ENCODE data around the gene MRTFB.

The MRTFB gene

GRCh38 chr16:14244196-14245010, 173.3 kb downstream of the MRTFB start:
- Histone ChIP-seq H2AK5ac (ENCODE audit: low read length) (no peak overlapping the region), H3K79me1 (ENCODE audit: low read length) (no peaks in the 10 kb centered on the region), H4K8ac (ENCODE audit: low read depth, low read length) (no peak overlapping the region), H4K5ac (ENCODE audit: low read length) (no peak overlapping the region), H3K23ac (ENCODE audit: low read length) (no peak overlapping the region), H3K18ac (ENCODE audit: low read length) (no peak overlapping the region), H3K4me1 (ENCODE audit: control insufficient read depth, low read depth, low read length) (no peaks in the 10 kb centered on the region), H3K27me3 (ENCODE audit: insufficient read depth, low read length, poor library complexity) (no peaks in the 10 kb centered on the region), H3K56ac (ENCODE audit: low read length) (no peak overlapping the region), H3K4me3 (ENCODE audit: low read length) (no peak overlapping the region), H3K36me3 (ENCODE audit: control insufficient read depth, insufficient read depth, low read length) (peaks cover 16% of the 10 kb centered on the region), H3K27ac (ENCODE audit: low read depth, low read length) (no peak overlapping the region), H3K4me2 (ENCODE audit: low read length) (no peak overlapping the region), H3K9ac (ENCODE audit: low read length) (no peak overlapping the region), H2BK120ac (ENCODE audit: low read depth, low read length) (no peak overlapping the region), H2BK15ac (replicated peaks; ENCODE audit: low read depth) (no peak overlapping the region), H3K4ac (ENCODE audit: low read depth, low read length) (no peak overlapping the region), H3K79me2 (ENCODE audit: control insufficient read depth, insufficient read depth, low read length) (no peaks in the 10 kb centered on the region), H2BK5ac (ENCODE audit: low read length) (no peak overlapping the region)
- DNase-seq: no peak
- no CpG with 5 or more reads among the region's 4 CpGs for WGBS (ENCODE audit: extremely low coverage, insufficient coverage, low lambda C conversion rate)

GRCh38 chr16:14248791-14249190, 177.7 kb downstream of the MRTFB start:
- H2AK5ac ChIP-seq (ENCODE audit: low read length): no peak overlapping the region
- H2BK5ac ChIP-seq (ENCODE audit: low read length): no peak overlapping the region
- no peak overlapping the region for H2BK15ac ChIP-seq (replicated peaks; ENCODE audit: low read depth)
- no peak overlapping the region for H4K8ac ChIP-seq (ENCODE audit: low read depth, low read length)
- H3K4ac ChIP-seq (ENCODE audit: low read depth, low read length): no peak overlapping the region
- H3K56ac ChIP-seq (ENCODE audit: low read length): no peak overlapping the region
- no CpG with 5 or more reads among the region's 5 CpGs for WGBS (ENCODE audit: extremely low coverage, insufficient coverage, low lambda C conversion rate)
- no peak overlapping the region for H2BK120ac ChIP-seq (ENCODE audit: low read depth, low read length)
- H3K23ac ChIP-seq (ENCODE audit: low read length): no peak overlapping the region
- H3K4me1 ChIP-seq (ENCODE audit: control insufficient read depth, low read depth, low read length): no peaks in the 10 kb centered on the region
- H3K36me3 ChIP-seq (ENCODE audit: control insufficient read depth, insufficient read depth, low read length): peaks cover 22% of the 10 kb centered on the region
- H3K18ac ChIP-seq (ENCODE audit: low read length): no peak overlapping the region
- no peaks in the 10 kb centered on the region for H3K27me3 ChIP-seq (ENCODE audit: insufficient read depth, low read length, poor library complexity)
- no peaks in the 10 kb centered on the region for H3K79me1 ChIP-seq (ENCODE audit: low read length)
- H4K5ac ChIP-seq (ENCODE audit: low read length): no peak overlapping the region
- H3K4me3 ChIP-seq (ENCODE audit: low read length): no peak overlapping the region
- no peak overlapping the region for H3K27ac ChIP-seq (ENCODE audit: low read depth, low read length)
- H3K4me2 ChIP-seq (ENCODE audit: low read length): no peak overlapping the region
- H3K79me2 ChIP-seq (ENCODE audit: control insufficient read depth, insufficient read depth, low read length): no peaks in the 10 kb centered on the region
- H3K9ac ChIP-seq (ENCODE audit: low read length): no peak overlapping the region
- no peak for DNase-seq

GRCh38 chr16:14249291-14250032, 178.3 kb downstream of the MRTFB start:
- Histone ChIP-seq H2BK15ac (replicated peaks; ENCODE audit: low read depth) (no peak overlapping the region), H2BK120ac (ENCODE audit: low read depth, low read length) (no peak overlapping the region), H3K4ac (ENCODE audit: low read depth, low read length) (no peak overlapping the region), H3K18ac (ENCODE audit: low read length) (no peak overlapping the region), H3K36me3 (ENCODE audit: control insufficient read depth, insufficient read depth, low read length) (peaks cover 22% of the 10 kb centered on the region), H2AK5ac (ENCODE audit: low read length) (no peak overlapping the region), H4K5ac (ENCODE audit: low read length) (no peak overlapping the region), H3K4me2 (ENCODE audit: low read length) (no peak overlapping the region), H3K27me3 (ENCODE audit: insufficient read depth, low read length, poor library complexity) (no peaks in the 10 kb centered on the region), H3K56ac (ENCODE audit: low read length) (no peak overlapping the region), H3K27ac (ENCODE audit: low read depth, low read length) (no peak overlapping the region), H3K23ac (ENCODE audit: low read length) (no peak overlapping the region), H3K9ac (ENCODE audit: low read length) (no peak overlapping the region), H3K4me1 (ENCODE audit: control insufficient read depth, low read depth, low read length) (no peaks in the 10 kb centered on the region), H3K4me3 (ENCODE audit: low read length) (no peak overlapping the region), H4K8ac (ENCODE audit: low read depth, low read length) (no peak overlapping the region), H3K79me1 (ENCODE audit: low read length) (no peaks in the 10 kb centered on the region), H2BK5ac (ENCODE audit: low read length) (no peak overlapping the region), H3K79me2 (ENCODE audit: control insufficient read depth, insufficient read depth, low read length) (no peaks in the 10 kb centered on the region)
- no CpG with 5 or more reads among the region's 7 CpGs for WGBS (ENCODE audit: extremely low coverage, insufficient coverage, low lambda C conversion rate)
- peak; percentile 42 for DNase-seq

GRCh38 chr16:14251419-14251818, 180.3 kb downstream of the MRTFB start:
- Histone ChIP-seq H3K18ac (ENCODE audit: low read length) (no peak overlapping the region), H2AK5ac (ENCODE audit: low read length) (no peak overlapping the region), H2BK15ac (replicated peaks; ENCODE audit: low read depth) (no peak overlapping the region), H2BK5ac (ENCODE audit: low read length) (no peak overlapping the region), H4K8ac (ENCODE audit: low read depth, low read length) (no peak overlapping the region), H4K5ac (ENCODE audit: low read length) (no peak overlapping the region), H3K4me3 (ENCODE audit: low read length) (no peak overlapping the region), H3K79me1 (ENCODE audit: low read length) (no peaks in the 10 kb centered on the region), H3K4me2 (ENCODE audit: low read length) (no peak overlapping the region), H3K36me3 (ENCODE audit: control insufficient read depth, insufficient read depth, low read length) (peaks cover 16% of the 10 kb centered on the region), H3K56ac (ENCODE audit: low read length) (no peak overlapping the region), H3K9ac (ENCODE audit: low read length) (no peak overlapping the region), H3K79me2 (ENCODE audit: control insufficient read depth, insufficient read depth, low read length) (no peaks in the 10 kb centered on the region), H3K23ac (ENCODE audit: low read length) (no peak overlapping the region), H3K4me1 (ENCODE audit: control insufficient read depth, low read depth, low read length) (no peaks in the 10 kb centered on the region), H2BK120ac (ENCODE audit: low read depth, low read length) (no peak overlapping the region), H3K4ac (ENCODE audit: low read depth, low read length) (no peak overlapping the region), H3K27ac (ENCODE audit: low read depth, low read length) (no peak overlapping the region), H3K27me3 (ENCODE audit: insufficient read depth, low read length, poor library complexity) (no peaks in the 10 kb centered on the region)
- no CpG with 5 or more reads among the region's 2 CpGs for WGBS (ENCODE audit: extremely low coverage, insufficient coverage, low lambda C conversion rate)
- DNase-seq: no peak

GRCh38 chr16:14252860-14253259, 181.7 kb downstream of the MRTFB start:
- Histone ChIP-seq H3K79me2 (ENCODE audit: control insufficient read depth, insufficient read depth, low read length) (no peaks in the 10 kb centered on the region), H3K4me2 (ENCODE audit: low read length) (no peak overlapping the region), H3K27me3 (ENCODE audit: insufficient read depth, low read length, poor library complexity) (no peaks in the 10 kb centered on the region), H3K4ac (ENCODE audit: low read depth, low read length) (no peak overlapping the region), H2BK15ac (replicated peaks; ENCODE audit: low read depth) (no peak overlapping the region), H2BK5ac (ENCODE audit: low read length) (no peak overlapping the region), H2AK5ac (ENCODE audit: low read length) (no peak overlapping the region), H3K56ac (ENCODE audit: low read length) (no peak overlapping the region), H3K4me3 (ENCODE audit: low read length) (no peak overlapping the region), H3K4me1 (ENCODE audit: control insufficient read depth, low read depth, low read length) (no peaks in the 10 kb centered on the region), H4K8ac (ENCODE audit: low read depth, low read length) (no peak overlapping the region), H2BK120ac (ENCODE audit: low read depth, low read length) (no peak overlapping the region), H3K18ac (ENCODE audit: low read length) (no peak overlapping the region), H3K36me3 (ENCODE audit: control insufficient read depth, insufficient read depth, low read length) (peaks cover 11% of the 10 kb centered on the region), H3K27ac (ENCODE audit: low read depth, low read length) (no peak overlapping the region), H4K5ac (ENCODE audit: low read length) (no peak overlapping the region), H3K9ac (ENCODE audit: low read length) (no peak overlapping the region), H3K23ac (ENCODE audit: low read length) (no peak overlapping the region), H3K79me1 (ENCODE audit: low read length) (no peaks in the 10 kb centered on the region)
- no peak for DNase-seq
